HG02571 (cell line): ENCODE results near the gene TRIM37.
"Not testable (repeated sequence)": the region's sequence is repeated elsewhere in the genome, so short reads cannot be mapped to it uniquely, and the experiment has no call there.

Source experiments
- ATAC-seq: cut with Tn5 transposase; IDR thresholded peaks from one replicate; pipeline ENCODE4 v1.9.1; 2021; ENCODE audit warnings: mild to moderate bottlenecking, moderate library complexity; ENCODE audit not compliant: unreplicated experiment

Gene TRIM37

GRCh38 chr17:58954358-58954757 is 152.3 kb downstream of the TRIM37 start:
- not testable (repeated sequence) for ATAC-seq

DNA sequence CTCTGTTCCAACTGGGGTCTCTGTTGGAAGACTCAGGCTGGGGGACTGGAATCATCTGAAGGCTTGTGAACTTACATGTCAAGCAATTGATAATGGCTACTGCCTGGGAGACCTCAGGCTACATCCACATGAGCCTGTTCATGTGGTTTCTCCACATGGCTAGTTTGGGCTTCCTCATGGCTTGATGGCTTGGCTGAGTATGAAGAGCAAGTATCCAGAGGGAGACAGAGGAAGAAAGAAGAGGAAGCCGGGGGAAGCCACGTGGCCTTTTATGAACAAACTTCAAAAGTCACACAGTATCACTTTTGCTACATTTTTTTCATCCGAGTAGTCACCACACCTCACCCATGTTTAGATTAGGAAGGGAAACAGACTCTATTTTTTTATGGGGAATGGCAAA is 158.9 kb downstream of the TRIM37 start:
- no peak for ATAC-seq

DNA sequence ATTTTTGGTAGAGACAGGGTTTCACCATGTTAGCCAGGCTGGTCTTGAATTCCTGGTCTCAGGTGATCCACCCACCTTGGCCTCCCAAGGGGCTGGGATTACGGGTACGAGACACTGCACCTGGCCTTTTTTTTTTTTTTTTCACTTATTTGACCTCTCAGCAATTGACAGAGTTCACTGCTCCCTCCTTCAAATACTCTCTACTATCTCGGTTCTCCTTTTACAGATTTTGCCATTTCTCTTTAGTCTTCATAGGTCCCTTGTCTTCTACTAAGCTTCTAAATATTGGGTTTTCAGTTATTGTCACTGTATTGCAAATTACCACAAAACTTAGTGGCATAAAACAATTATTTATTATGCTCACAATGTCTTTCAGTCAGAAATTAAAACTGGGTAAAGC is 159.3 kb downstream of the TRIM37 start:
- no peak for ATAC-seq

GRCh38 chr17:58944166-58944565 is 162.5 kb downstream of the TRIM37 start:
- no peak for ATAC-seq

DNA sequence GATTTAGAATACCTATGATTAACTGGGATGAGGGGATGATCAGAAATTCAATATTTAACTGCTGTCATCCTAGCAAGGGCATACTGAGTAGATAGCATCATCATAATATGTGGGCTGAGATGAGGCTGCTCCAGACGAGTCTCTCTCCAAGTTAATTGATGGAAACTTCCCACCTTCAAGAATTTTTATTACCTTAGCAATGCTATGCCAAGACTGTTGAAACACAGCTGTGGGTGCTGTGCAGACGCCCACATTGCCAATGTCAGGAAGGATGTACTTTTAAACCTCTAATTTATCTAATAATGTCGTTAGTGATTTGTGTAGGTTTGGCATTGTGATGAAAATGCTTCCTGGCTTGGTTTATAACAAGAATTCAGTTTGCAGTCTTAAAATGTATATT is 170.4 kb downstream of the TRIM37 start:
- ATAC-seq, result no peak

DNA sequence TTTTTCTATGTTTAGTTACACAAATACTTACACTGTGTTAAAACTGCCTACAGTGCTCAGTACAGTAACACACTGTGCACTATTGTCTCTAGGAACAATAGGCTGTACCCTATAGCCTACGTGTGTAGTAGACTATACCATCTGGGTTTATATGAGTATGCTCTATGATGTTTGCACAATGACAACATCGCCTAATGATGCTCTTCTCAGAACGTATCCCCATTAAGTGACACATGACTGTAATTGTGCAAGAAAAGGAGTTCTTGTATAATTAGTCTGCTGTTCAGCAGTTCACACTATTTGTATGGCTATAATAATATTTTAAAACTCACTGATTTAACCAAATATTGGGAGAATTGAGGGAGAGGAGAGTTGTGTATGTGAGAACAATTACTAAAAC is 173.7 kb downstream of the TRIM37 start:
- no peak for ATAC-seq
